Suprapubic skin (tissue), 3 donors: Measurements from ENCODE around the gene B4GALNT4.

ENCODE experiments used
- CTCF ChIP-seq, 2 donors: fragments of 200-600 bp in 1 of 2; fragments of 450-650 bp in 1 of 2; sonication (generic) in 1 of 2; IDR thresholded peaks; one replicate each; pipeline ENCODE4 v1.5.1; 2016 to 2019; ENCODE audit warnings: antibody characterized with exemption in 2 of 2, mild to moderate bottlenecking in 1 of 2, moderate library complexity in 1 of 2
- EP300 ChIP-seq: sonication (generic); formaldehyde crosslinking; IDR thresholded peaks from one replicate; pipeline ENCODE4 v1.6.1; 2017; ENCODE audit warnings: antibody characterized with exemption

GRCh38 chr11:376531-377173 lies 7.4 kb downstream of the B4GALNT4 start:
- no peak for TF ChIP-seq CTCF (IDR thresholded peaks at IDR 0.05)
- no peak for TF ChIP-seq EP300
